HepG2 (cell line): ENCODE results near the gene MST1R. TPM values are rescaled to one million over a fixed set of nuclear protein-coding genes. Genes with fewer than 3 reads are reported as not detected.

Source experiments
- CEBPG ChIP-seq: IDR thresholded peaks from 2 replicates; pipeline ENCODE4 v1.6.1; 2016
- GABPA ChIP-seq, 2 experiments: IDR thresholded peaks; 2 replicates each; pipeline ENCODE4 v1.6.1; 2011 to 2016; ENCODE audit warnings: low read depth in 2 of 2, low read length in 1 of 2, missing biosample characterization in 1 of 2, missing genetic modification characterization in 1 of 2
- MLLT10 ChIP-seq: sonication (generic); formaldehyde crosslinking; IDR thresholded peaks from 2 replicates; pipeline ENCODE4 v1.4.0; 2020; ENCODE audit warnings: missing genetic modification reagents
- SMARCE1 ChIP-seq: fragments of 450-650 bp; IDR thresholded peaks from 2 replicates; pipeline ENCODE4 v1.6.1; 2017; ENCODE audit warnings: borderline replicate concordance
- TAF1 ChIP-seq: sonication (generic); formaldehyde crosslinking; IDR thresholded peaks from 2 replicates; pipeline ENCODE4 v1.4.0; 2020; ENCODE audit warnings: missing genetic modification reagents
- ZBTB38 ChIP-seq: sonication (generic); formaldehyde crosslinking; IDR thresholded peaks from 2 replicates; pipeline ENCODE4 v1.5.1; 2020; ENCODE audit warnings: mild to moderate bottlenecking, missing genetic modification reagents
- ZFP82 ChIP-seq: sonication (generic); formaldehyde crosslinking; IDR thresholded peaks from 2 replicates; pipeline ENCODE4 v1.5.1; 2020; ENCODE audit warnings: mild to moderate bottlenecking, missing genetic modification reagents, borderline replicate concordance
- ZNF430 ChIP-seq: sonication (generic); formaldehyde crosslinking; IDR thresholded peaks from 2 replicates; pipeline ENCODE4 v1.9.0; 2021; ENCODE audit warnings: mild to moderate bottlenecking, missing genetic modification reagents
- ZNF777 ChIP-seq: sonication (generic); formaldehyde crosslinking; IDR thresholded peaks from 2 replicates; pipeline ENCODE4 v1.4.0; 2020; ENCODE audit warnings: missing genetic modification reagents
- ZZZ3 ChIP-seq: sonication (generic); formaldehyde crosslinking; IDR thresholded peaks from 2 replicates; pipeline ENCODE4 v1.4.0; 2020; ENCODE audit warnings: missing genetic modification reagents, mild to moderate bottlenecking, borderline replicate concordance
- polyA plus RNA-seq, 8 experiments: library from polyadenylated mRNA; depleted of rRNA in 3 of 8; stranded (reverse) in 7 of 8; unstranded in 1 of 8; fragments of >200 nt; fragmentation: Illumina TruSeq in 4 of 8; extraction: Trizol in 4 of 8; gene quantifications; 2 replicates each; pipeline versions ENCODE4 v1.2.1 to v1.2.3, GENCODE V29; 2011 to 2016; ENCODE audit warnings: low read depth in 4 of 8, missing spikeins in 1 of 8, mixed read lengths in 1 of 8; ENCODE audit not compliant: insufficient read depth in 1 of 8
- total RNA-seq, 5 experiments: library from RNA; depleted of rRNA; stranded (reverse); fragments of >200 nt; fragmentation: Illumina TruSeq; extraction: Trizol; gene quantifications; 2 replicates each; pipeline ENCODE4 v1.2.3, GENCODE V29; 2016; ENCODE audit warnings: low read depth in 1 of 5
- TF ChIP-seq, protein P1 (sequence below): sonication (generic); formaldehyde crosslinking; IDR thresholded peaks from 2 replicates; pipeline ENCODE4 v1.8.0; 2022; ENCODE audit warnings: low read depth, missing genetic modification reagents
- TF ChIP-seq, protein P2 (sequence below): IDR thresholded peaks from 2 replicates; pipeline ENCODE4 v1.4.0; 2020; ENCODE audit warnings: mild to moderate bottlenecking, missing genetic modification reagents
- TF ChIP-seq, protein P3 (sequence below): sonication (generic); formaldehyde crosslinking; IDR thresholded peaks from 2 replicates; pipeline ENCODE4 v1.4.0; 2020; ENCODE audit warnings: missing genetic modification reagents, mild to moderate bottlenecking, borderline replicate concordance
- TF ChIP-seq, protein P4 (sequence below): sonication (generic); formaldehyde crosslinking; IDR thresholded peaks from 2 replicates; pipeline ENCODE4 v1.5.1; 2020; ENCODE audit warnings: mild to moderate bottlenecking, moderate library complexity, missing genetic modification reagents
- TF ChIP-seq, protein P5 (sequence below): sonication (generic); formaldehyde crosslinking; IDR thresholded peaks from 2 replicates; pipeline ENCODE4 v1.5.1; 2020; ENCODE audit warnings: mild to moderate bottlenecking, missing genetic modification reagents

Gene MST1R
- total and polyA plus RNA-seq, 2 of the 13 experiments (the other 11 are each of a cell fraction or from before 2014, with no cell fraction given), result 0.11 to 0.77 TPM

DNA sequence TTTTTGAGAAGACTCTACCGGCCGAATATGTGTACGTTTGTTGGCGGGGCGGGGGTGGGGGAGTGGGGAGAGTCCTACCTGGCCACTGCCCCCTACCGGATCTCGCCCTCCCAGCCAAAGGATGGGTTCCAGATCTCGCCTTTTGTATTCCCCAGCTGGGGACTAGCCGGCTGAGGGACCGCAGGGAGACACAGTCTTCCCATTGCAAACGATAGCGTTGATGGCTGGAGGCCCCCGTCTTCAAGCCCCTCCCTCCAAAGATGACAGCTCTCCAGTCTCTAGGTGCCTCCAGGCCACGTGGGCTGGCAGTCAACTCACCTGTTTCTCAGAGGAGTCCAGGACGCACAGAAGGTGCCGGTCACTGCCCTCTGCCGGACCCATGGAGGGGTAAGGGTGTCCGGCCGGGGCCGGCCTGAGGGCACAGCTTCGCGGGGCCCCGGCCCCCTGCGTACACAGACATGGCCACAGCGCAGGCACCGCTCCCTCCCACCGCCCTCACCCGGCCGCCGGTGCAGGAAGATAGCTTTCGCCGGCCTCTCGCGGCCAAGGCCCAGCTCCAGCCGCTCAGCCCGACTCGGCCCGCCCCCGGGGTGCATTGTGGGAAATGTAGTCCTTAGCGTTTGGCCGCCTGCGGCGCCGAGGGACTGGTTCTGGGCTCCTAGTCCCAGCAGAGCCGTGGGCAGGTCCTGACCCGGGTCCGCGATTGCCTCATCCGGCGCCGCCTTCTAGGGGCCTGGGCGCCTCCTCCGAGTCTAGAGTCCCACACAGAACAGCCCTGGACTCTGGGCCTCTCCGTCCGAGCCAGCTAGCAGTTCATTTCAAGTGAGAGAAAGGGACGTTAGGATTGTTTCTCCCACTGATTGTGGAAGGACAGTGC lies 25.9 kb upstream of the MST1R start, which contains the start of gene MON1A (continued):
- no peak for TF ChIP-seq ZZZ3
- peak; percentile 98 for TF ChIP-seq CEBPG (CRISPR knock-in tag)
- TF ChIP-seq ZFP82 (CRISPR knock-in tag), result no peak
- TF ChIP-seq, protein P1, sequence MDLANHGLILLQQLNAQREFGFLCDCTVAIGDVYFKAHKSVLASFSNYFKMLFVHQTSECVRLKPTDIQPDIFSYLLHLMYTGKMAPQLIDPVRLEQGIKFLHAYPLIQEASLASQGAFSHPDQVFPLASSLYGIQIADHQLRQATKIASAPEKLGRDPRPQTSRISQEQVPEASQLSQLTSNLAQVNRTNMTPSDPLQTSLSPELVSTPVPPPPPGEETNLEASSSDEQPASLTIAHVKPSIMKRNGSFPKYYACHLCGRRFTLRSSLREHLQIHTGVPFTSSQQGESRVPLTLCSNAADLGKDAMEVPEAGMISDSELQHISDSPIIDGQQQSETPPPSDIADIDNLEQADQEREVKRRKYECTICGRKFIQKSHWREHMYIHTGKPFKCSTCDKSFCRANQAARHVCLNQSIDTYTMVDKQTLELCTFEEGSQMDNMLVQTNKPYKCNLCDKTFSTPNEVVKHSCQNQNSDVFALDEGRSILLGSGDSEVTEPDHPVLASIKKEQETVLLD, result 0 out of 2 replicates have a peak, but pooled peaks have one; percentile 42
- TF ChIP-seq, protein P2, sequence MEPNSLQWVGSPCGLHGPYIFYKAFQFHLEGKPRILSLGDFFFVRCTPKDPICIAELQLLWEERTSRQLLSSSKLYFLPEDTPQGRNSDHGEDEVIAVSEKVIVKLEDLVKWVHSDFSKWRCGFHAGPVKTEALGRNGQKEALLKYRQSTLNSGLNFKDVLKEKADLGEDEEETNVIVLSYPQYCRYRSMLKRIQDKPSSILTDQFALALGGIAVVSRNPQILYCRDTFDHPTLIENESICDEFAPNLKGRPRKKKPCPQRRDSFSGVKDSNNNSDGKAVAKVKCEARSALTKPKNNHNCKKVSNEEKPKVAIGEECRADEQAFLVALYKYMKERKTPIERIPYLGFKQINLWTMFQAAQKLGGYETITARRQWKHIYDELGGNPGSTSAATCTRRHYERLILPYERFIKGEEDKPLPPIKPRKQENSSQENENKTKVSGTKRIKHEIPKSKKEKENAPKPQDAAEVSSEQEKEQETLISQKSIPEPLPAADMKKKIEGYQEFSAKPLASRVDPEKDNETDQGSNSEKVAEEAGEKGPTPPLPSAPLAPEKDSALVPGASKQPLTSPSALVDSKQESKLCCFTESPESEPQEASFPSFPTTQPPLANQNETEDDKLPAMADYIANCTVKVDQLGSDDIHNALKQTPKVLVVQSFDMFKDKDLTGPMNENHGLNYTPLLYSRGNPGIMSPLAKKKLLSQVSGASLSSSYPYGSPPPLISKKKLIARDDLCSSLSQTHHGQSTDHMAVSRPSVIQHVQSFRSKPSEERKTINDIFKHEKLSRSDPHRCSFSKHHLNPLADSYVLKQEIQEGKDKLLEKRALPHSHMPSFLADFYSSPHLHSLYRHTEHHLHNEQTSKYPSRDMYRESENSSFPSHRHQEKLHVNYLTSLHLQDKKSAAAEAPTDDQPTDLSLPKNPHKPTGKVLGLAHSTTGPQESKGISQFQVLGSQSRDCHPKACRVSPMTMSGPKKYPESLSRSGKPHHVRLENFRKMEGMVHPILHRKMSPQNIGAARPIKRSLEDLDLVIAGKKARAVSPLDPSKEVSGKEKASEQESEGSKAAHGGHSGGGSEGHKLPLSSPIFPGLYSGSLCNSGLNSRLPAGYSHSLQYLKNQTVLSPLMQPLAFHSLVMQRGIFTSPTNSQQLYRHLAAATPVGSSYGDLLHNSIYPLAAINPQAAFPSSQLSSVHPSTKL (CRISPR knock-in tag), result peak; percentile 65; the same call in 1 of the 2 replicates
- TF ChIP-seq SMARCE1, result no peak
- no peak for TF ChIP-seq MLLT10 (CRISPR knock-in tag)
- no peak for TF ChIP-seq ZNF777
- no peak; the same call in 1 of the 2 replicates for TF ChIP-seq ZBTB38 (CRISPR knock-in tag)
- TF ChIP-seq ZNF430, result peak; percentile 34; the same call in 1 of the 2 replicates
- peak; percentile 68 for TF ChIP-seq TAF1 (CRISPR knock-in tag)
- TF ChIP-seq, protein P3, sequence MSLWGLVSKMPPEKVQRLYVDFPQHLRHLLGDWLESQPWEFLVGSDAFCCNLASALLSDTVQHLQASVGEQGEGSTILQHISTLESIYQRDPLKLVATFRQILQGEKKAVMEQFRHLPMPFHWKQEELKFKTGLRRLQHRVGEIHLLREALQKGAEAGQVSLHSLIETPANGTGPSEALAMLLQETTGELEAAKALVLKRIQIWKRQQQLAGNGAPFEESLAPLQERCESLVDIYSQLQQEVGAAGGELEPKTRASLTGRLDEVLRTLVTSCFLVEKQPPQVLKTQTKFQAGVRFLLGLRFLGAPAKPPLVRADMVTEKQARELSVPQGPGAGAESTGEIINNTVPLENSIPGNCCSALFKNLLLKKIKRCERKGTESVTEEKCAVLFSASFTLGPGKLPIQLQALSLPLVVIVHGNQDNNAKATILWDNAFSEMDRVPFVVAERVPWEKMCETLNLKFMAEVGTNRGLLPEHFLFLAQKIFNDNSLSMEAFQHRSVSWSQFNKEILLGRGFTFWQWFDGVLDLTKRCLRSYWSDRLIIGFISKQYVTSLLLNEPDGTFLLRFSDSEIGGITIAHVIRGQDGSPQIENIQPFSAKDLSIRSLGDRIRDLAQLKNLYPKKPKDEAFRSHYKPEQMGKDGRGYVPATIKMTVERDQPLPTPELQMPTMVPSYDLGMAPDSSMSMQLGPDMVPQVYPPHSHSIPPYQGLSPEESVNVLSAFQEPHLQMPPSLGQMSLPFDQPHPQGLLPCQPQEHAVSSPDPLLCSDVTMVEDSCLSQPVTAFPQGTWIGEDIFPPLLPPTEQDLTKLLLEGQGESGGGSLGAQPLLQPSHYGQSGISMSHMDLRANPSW, result no peak
- TF ChIP-seq, protein P4, sequence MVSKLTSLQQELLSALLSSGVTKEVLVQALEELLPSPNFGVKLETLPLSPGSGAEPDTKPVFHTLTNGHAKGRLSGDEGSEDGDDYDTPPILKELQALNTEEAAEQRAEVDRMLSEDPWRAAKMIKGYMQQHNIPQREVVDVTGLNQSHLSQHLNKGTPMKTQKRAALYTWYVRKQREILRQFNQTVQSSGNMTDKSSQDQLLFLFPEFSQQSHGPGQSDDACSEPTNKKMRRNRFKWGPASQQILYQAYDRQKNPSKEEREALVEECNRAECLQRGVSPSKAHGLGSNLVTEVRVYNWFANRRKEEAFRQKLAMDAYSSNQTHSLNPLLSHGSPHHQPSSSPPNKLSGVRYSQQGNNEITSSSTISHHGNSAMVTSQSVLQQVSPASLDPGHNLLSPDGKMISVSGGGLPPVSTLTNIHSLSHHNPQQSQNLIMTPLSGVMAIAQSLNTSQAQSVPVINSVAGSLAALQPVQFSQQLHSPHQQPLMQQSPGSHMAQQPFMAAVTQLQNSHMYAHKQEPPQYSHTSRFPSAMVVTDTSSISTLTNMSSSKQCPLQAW (CRISPR knock-in tag), result peak; percentile 74; the same call in 1 of the 2 replicates
- TF ChIP-seq, protein P5, sequence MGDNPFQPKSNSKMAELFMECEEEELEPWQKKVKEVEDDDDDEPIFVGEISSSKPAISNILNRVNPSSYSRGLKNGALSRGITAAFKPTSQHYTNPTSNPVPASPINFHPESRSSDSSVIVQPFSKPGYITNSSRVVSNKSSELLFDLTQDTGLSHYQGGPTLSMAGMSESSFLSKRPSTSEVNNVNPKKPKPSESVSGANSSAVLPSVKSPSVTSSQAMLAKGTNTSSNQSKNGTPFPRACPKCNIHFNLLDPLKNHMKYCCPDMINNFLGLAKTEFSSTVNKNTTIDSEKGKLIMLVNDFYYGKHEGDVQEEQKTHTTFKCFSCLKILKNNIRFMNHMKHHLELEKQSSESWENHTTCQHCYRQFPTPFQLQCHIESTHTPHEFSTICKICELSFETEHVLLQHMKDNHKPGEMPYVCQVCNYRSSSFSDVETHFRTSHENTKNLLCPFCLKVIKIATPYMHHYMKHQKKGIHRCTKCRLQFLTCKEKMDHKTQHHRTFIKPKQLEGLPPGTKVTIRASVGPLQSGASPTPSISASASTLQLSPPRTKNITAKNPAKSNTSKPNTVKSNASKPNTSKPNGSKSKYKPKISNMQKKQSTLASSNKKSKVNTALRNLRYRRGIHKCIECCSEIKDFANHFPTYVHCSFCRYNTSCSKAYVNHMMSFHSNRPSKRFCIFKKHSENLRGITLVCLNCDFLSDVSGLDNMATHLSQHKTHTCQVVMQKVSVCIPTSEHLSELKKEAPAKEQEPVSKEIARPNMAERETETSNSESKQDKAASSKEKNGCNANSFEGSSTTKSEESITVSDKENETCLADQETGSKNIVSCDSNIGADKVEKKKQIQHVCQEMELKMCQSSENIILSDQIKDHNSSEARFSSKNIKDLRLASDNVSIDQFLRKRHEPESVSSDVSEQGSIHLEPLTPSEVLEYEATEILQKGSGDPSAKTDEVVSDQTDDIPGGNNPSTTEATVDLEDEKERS, result peak; percentile 96
- peak; percentile 33; the same call in 1 of the 2 replicates for TF ChIP-seq GABPA (IDR thresholded peaks at IDR 0.05; ENCODE audit: low read depth, low read length)
- peak; percentile 77 for TF ChIP-seq GABPA (CRISPR knock-in tag; IDR thresholded peaks at IDR 0.05; ENCODE audit: low read depth)
